ENCODE results near the gene SPARC.

DNA sequence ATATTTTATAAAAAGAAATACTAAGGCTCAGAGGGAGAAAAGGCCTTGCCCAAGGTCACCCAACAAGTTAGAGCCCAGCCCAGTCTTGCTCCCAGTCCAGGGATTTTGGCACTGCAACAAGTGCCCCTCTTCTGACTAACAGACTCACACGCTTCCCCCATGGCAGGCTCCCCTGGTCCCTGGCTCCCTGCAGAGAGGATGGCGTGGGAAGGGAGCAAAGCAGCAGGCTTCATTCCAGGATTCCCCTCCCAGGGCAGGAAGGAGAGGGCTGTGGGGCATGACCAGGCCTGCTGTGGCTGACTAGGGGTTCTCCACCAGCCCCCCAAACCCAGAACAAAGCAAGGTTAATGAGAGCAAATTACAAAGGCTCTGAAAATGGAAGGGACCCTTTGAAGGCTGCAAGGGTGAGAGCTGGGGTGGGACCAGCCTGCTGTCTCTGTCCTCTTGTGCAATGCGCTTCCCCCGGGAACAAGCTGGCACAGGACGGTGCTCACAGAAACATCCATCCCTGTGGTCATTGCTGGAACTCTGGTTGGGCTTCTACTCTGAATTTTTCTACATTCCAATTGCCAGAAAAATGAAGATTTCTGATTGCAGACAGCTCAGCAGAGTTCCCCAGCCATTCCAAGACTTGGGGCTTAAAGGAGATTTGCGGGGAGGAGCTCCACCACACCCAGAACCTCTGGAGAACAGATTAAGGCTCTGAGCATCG lies 58.4 kb downstream of the SPARC start:
- TF ChIP-seq, protein P1, sequence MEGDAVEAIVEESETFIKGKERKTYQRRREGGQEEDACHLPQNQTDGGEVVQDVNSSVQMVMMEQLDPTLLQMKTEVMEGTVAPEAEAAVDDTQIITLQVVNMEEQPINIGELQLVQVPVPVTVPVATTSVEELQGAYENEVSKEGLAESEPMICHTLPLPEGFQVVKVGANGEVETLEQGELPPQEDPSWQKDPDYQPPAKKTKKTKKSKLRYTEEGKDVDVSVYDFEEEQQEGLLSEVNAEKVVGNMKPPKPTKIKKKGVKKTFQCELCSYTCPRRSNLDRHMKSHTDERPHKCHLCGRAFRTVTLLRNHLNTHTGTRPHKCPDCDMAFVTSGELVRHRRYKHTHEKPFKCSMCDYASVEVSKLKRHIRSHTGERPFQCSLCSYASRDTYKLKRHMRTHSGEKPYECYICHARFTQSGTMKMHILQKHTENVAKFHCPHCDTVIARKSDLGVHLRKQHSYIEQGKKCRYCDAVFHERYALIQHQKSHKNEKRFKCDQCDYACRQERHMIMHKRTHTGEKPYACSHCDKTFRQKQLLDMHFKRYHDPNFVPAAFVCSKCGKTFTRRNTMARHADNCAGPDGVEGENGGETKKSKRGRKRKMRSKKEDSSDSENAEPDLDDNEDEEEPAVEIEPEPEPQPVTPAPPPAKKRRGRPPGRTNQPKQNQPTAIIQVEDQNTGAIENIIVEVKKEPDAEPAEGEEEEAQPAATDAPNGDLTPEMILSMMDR (IDR thresholded peaks at IDR 0.05; ENCODE audit: insufficient read depth, low read length) = no peak
- no peak for TF ChIP-seq POLR2AphosphoS5 (IDR thresholded peaks at IDR 0.05; ENCODE audit: low read depth)
- TF ChIP-seq, protein P2, sequence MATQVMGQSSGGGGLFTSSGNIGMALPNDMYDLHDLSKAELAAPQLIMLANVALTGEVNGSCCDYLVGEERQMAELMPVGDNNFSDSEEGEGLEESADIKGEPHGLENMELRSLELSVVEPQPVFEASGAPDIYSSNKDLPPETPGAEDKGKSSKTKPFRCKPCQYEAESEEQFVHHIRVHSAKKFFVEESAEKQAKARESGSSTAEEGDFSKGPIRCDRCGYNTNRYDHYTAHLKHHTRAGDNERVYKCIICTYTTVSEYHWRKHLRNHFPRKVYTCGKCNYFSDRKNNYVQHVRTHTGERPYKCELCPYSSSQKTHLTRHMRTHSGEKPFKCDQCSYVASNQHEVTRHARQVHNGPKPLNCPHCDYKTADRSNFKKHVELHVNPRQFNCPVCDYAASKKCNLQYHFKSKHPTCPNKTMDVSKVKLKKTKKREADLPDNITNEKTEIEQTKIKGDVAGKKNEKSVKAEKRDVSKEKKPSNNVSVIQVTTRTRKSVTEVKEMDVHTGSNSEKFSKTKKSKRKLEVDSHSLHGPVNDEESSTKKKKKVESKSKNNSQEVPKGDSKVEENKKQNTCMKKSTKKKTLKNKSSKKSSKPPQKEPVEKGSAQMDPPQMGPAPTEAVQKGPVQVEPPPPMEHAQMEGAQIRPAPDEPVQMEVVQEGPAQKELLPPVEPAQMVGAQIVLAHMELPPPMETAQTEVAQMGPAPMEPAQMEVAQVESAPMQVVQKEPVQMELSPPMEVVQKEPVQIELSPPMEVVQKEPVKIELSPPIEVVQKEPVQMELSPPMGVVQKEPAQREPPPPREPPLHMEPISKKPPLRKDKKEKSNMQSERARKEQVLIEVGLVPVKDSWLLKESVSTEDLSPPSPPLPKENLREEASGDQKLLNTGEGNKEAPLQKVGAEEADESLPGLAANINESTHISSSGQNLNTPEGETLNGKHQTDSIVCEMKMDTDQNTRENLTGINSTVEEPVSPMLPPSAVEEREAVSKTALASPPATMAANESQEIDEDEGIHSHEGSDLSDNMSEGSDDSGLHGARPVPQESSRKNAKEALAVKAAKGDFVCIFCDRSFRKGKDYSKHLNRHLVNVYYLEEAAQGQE (IDR thresholded peaks at IDR 0.05; ENCODE audit: insufficient replicate concordance, low read depth) = no peak

Data from HL-60 (cell line).